Sigmoid colon (tissue), 4 donors: Measurements from ENCODE around the gene MUC5B.

ENCODE experiments used
- CTCF ChIP-seq, 4 experiments: fragments of 450-650 bp in 3 of 4; fragments of 200-600 bp in 1 of 4; IDR thresholded peaks; one replicate each; pipeline ENCODE4 v1.5.1; 2016 to 2019; ENCODE audit warnings: antibody characterized with exemption in 4 of 4, mild to moderate bottlenecking in 3 of 4, moderate library complexity in 2 of 4
- EP300 ChIP-seq, 4 donors: sonication (generic); formaldehyde crosslinking; IDR thresholded peaks; one replicate each; pipeline ENCODE4 v1.6.1; 2017; ENCODE audit warnings: antibody characterized with exemption in 4 of 4
- POLR2A ChIP-seq, 2 donors: fragments of 450-650 bp; IDR thresholded peaks; one replicate each; pipeline ENCODE4 v1.6.1; 2016; ENCODE audit warnings: antibody characterized with exemption in 2 of 2, mild to moderate bottlenecking in 2 of 2, moderate library complexity in 2 of 2
- POLR2AphosphoS5 ChIP-seq, 4 donors: sonication (generic); formaldehyde crosslinking; IDR thresholded peaks; one replicate each; pipeline ENCODE4 v1.6.1; 2017; ENCODE audit warnings: antibody characterized with exemption in 4 of 4

GRCh38 chr11:1208394-1209261 is 14.2 kb upstream of the MUC5B start:
- TF ChIP-seq CTCF (IDR thresholded peaks at IDR 0.05), result no peak
- TF ChIP-seq POLR2A (IDR thresholded peaks at IDR 0.05), result no peak
- no peak for TF ChIP-seq EP300 (IDR thresholded peaks at IDR 0.05)
- no peak for TF ChIP-seq POLR2AphosphoS5 (IDR thresholded peaks at IDR 0.05)
